Panc1 (cell line): ENCODE data around the gene CKAP4.

Experiments used
- CTCF ChIP-seq: fragments of 450-650 bp; IDR thresholded peaks from 2 replicates; pipeline ENCODE4 v1.5.1; 2017; ENCODE audit warnings: mild to moderate bottlenecking
- POLR2AphosphoS5 ChIP-seq: IDR thresholded peaks from 2 replicates; pipeline ENCODE4 v1.6.1; 2012; ENCODE audit warnings: mild to moderate bottlenecking, low read depth, low read length, moderate library complexity
- SIN3A ChIP-seq: IDR thresholded peaks from 2 replicates; pipeline ENCODE4 v1.6.1; 2012; ENCODE audit warnings: low read depth, mild to moderate bottlenecking, low read length, moderate library complexity, borderline replicate concordance; ENCODE audit not compliant: insufficient read depth
- TCF7L2 ChIP-seq: IDR thresholded peaks from 2 replicates; pipeline ENCODE4 v1.6.1; 2011; ENCODE audit warnings: mild to moderate bottlenecking, low read depth, low read length, inconsistent platforms
- TF ChIP-seq, protein P1 (sequence below), 2 experiments: IDR thresholded peaks; 2 replicates each; pipeline ENCODE4 v1.6.1; 2011 to 2012; ENCODE audit warnings: low read depth in 2 of 2, control low read depth in 1 of 2, low read length in 1 of 2, mild to moderate bottlenecking in 1 of 2, moderate library complexity in 1 of 2; ENCODE audit not compliant: insufficient read depth in 1 of 2

GRCh38 chr12:106188256-106188655 is 59.6 kb downstream of the CKAP4 start:
- no peak for TF ChIP-seq CTCF
- TF ChIP-seq TCF7L2, result no peak
- TF ChIP-seq, protein P1, sequence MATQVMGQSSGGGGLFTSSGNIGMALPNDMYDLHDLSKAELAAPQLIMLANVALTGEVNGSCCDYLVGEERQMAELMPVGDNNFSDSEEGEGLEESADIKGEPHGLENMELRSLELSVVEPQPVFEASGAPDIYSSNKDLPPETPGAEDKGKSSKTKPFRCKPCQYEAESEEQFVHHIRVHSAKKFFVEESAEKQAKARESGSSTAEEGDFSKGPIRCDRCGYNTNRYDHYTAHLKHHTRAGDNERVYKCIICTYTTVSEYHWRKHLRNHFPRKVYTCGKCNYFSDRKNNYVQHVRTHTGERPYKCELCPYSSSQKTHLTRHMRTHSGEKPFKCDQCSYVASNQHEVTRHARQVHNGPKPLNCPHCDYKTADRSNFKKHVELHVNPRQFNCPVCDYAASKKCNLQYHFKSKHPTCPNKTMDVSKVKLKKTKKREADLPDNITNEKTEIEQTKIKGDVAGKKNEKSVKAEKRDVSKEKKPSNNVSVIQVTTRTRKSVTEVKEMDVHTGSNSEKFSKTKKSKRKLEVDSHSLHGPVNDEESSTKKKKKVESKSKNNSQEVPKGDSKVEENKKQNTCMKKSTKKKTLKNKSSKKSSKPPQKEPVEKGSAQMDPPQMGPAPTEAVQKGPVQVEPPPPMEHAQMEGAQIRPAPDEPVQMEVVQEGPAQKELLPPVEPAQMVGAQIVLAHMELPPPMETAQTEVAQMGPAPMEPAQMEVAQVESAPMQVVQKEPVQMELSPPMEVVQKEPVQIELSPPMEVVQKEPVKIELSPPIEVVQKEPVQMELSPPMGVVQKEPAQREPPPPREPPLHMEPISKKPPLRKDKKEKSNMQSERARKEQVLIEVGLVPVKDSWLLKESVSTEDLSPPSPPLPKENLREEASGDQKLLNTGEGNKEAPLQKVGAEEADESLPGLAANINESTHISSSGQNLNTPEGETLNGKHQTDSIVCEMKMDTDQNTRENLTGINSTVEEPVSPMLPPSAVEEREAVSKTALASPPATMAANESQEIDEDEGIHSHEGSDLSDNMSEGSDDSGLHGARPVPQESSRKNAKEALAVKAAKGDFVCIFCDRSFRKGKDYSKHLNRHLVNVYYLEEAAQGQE (IDR thresholded peaks at IDR 0.05; ENCODE audit: insufficient read depth in 1 of 2, low read depth in 2 of 2, low read length in 1 of 2), result no peak
- TF ChIP-seq SIN3A, result no peak
- no peak for TF ChIP-seq POLR2AphosphoS5
